ENCODE results near the gene CFAP46.

DNA sequence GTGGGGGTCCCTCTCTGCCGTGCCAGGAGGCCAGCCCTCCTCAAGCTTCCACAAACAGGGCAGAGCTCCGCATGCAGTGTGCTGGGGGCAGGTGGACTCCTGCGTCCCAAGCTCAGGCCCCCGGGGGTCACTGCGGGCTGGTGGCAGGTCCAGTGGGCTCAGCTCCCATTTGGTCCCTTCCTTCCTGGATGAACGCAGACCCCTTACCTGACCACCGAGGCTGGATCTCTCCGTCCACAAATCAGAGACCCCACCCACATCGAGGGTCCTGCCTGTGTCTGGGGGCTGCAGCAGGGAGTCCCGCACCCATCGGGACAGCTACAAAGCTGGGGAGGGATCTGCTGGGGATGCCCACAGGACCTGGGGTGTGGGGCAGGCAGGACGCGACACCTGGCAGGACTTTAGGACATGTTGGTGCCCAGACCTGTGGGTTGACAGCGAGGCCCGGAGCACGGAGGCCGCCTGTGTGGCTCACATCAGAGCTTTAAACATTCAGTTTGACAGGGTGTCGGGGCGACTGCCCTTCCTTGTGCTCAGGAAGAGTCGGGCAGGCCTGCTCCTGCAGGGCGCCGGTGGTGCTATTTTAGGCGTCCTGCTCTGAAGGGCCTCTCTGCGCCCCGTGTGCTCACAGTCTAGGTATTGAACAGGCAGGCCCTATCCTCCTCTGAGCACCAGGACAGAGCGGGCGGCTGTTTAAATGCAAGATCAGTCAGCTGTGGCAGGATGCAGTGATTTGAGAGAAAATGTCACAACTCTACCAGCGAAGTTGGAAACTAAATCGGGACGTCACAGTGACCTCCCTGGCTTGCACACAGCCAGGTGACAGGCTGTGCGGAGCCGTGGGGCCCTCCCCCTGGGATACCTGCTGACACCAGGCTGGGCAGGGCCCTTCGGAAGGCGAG lies 15.9 kb upstream of the CFAP46 start:
- no peak for TF ChIP-seq CTCF (IDR thresholded peaks at IDR 0.05; ENCODE audit: insufficient read depth, low read depth, low read length)
- TF ChIP-seq EZH2 (IDR thresholded peaks at IDR 0.05; ENCODE audit: insufficient read depth, low read length): no peak

All from astrocyte (in vitro differentiated cells and primary cell).